ENCODE results near the gene ANXA3. TPM values are rescaled to one million over a fixed set of nuclear protein-coding genes. Genes with fewer than 3 reads are reported as not detected.

The ANXA3 gene
- total RNA-seq, 2 donors from 2014 or later = 17.9 to 24.0 TPM

DNA sequence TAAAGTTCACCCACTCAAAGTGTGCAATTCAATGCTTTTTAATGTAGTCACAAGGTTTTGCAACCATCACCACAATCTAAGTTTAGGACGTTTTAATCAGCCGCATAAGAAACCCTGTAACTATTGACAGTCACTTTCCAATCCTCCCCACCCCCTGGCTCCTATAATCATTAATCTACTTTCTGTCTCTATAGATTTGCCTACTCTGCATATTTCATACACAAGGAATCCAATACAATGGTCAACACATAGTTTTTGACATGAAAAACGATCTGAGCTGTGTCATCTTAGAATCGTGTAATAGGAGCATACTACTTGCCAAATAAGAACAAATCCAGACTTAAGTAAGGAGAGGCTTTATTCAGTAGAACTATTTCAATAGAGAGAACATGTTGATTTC is 47.6 kb downstream of the ANXA3 start:
- H3K9me3 ChIP-seq = no peaks in the 10 kb centered on the region
- H3K4me3 ChIP-seq = no peak overlapping the region
- DNase-seq (ENCODE audit: low spot score) = no peak
- H3K27ac ChIP-seq = no peak overlapping the region
- H3K27me3 ChIP-seq (replicated peaks; ENCODE audit: insufficient read depth) = no peaks in the 10 kb centered on the region
- TF ChIP-seq, protein P1, sequence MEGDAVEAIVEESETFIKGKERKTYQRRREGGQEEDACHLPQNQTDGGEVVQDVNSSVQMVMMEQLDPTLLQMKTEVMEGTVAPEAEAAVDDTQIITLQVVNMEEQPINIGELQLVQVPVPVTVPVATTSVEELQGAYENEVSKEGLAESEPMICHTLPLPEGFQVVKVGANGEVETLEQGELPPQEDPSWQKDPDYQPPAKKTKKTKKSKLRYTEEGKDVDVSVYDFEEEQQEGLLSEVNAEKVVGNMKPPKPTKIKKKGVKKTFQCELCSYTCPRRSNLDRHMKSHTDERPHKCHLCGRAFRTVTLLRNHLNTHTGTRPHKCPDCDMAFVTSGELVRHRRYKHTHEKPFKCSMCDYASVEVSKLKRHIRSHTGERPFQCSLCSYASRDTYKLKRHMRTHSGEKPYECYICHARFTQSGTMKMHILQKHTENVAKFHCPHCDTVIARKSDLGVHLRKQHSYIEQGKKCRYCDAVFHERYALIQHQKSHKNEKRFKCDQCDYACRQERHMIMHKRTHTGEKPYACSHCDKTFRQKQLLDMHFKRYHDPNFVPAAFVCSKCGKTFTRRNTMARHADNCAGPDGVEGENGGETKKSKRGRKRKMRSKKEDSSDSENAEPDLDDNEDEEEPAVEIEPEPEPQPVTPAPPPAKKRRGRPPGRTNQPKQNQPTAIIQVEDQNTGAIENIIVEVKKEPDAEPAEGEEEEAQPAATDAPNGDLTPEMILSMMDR (IDR thresholded peaks at IDR 0.05) = no peak
- H3K36me3 ChIP-seq = no peaks in the 10 kb centered on the region
- H3K4me1 ChIP-seq (ENCODE audit: control insufficient read depth in 1 of 2, low read depth in 2 of 2) = peaks cover 0 to 7% of the 10 kb centered on the region in 2 donors
- no peak for ATAC-seq (ENCODE audit: insufficient number of reproducible peaks, low FRiP score, low read depth)

DNA sequence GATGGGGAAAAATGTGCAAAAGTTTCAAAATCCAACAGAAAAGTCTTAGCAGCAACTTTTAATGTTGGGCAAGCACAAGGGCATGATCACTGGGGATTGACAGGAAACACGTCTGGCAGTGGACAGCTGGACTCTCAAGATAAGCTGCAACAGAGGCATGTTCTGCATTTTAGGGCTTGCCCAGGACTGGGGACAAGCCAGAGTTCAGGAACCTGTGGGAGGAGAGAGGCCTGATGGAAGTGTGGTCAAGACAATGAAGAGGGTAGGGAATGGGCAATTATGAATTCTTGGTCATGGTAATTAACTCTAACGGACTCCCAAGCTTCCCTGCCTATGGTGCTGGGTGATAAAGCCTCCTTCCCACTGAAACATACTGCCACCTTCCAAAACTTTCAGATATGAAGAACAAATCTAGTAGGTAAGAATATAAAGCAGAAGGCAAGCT is 48.4 kb downstream of the ANXA3 start:
- ATAC-seq (ENCODE audit: insufficient number of reproducible peaks, low FRiP score, low read depth) = no peak
- TF ChIP-seq, protein P1 (IDR thresholded peaks at IDR 0.05) = no peak
- DNase-seq (ENCODE audit: low spot score) = no peak
- Histone ChIP-seq H3K27ac (no peak overlapping the region), H3K4me1 (ENCODE audit: control insufficient read depth in 1 of 2, low read depth in 2 of 2) (peaks cover 0 to 7% of the 10 kb centered on the region in 2 donors), H3K9me3 (no peaks in the 10 kb centered on the region), H3K36me3 (no peaks in the 10 kb centered on the region), H3K27me3 (replicated peaks; ENCODE audit: insufficient read depth) (no peaks in the 10 kb centered on the region), H3K4me3 (no peak overlapping the region)

DNA sequence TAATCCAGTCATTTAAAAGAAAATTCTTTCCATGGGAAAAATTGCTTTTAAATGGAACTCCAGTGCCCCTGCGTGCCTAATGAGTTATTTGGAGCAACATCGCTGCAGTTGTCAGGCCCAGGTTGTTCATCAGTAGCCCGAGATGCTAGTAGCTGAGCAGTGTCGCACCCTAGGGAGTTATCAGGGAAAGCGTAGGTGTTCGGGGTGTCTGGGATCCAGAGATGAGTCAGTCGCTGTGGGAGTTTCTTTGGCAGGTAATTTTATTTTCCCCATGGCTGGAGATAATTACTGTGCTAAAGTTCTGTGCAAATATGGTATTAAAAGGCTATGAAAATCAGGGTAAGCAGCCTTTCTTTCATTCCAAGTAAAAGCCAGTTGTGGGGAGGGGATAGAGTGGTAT is 49.4 kb downstream of the ANXA3 start:
- ATAC-seq (ENCODE audit: insufficient number of reproducible peaks, low FRiP score, low read depth) (no peak), DNase-seq (ENCODE audit: low spot score) (no peak)
- no peaks in the 10 kb centered on the region for H3K36me3 ChIP-seq
- TF ChIP-seq, protein P1 (IDR thresholded peaks at IDR 0.05) = no peak
- H3K27me3 ChIP-seq (replicated peaks; ENCODE audit: insufficient read depth) = no peaks in the 10 kb centered on the region
- H3K27ac ChIP-seq = no peak overlapping the region
- no peaks in the 10 kb centered on the region for H3K9me3 ChIP-seq
- H3K4me1 ChIP-seq (ENCODE audit: control insufficient read depth in 1 of 2, low read depth in 2 of 2) = peaks cover 0 to 7% of the 10 kb centered on the region in 2 donors
- no peak overlapping the region for H3K4me3 ChIP-seq

DNA sequence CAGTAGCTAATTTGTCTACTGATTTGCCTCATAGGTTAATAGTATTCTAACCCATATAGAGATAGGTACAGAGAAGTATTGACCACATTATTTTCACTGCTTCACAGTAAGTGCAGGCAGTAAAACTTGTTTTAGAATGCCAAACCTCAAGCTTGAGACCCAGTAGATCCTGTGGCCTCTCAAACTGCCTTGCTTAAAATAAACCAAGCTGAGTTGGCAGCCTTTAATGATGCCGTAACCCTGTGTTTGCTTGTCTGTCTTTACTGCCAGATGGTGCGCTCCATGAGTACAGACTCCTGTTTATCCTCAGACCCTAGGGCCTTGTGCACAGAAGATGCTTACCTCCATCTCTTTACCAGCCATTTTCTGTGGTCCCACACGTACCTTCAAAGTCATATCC is 50.8 kb downstream of the ANXA3 start:
- Histone ChIP-seq H3K4me1 (ENCODE audit: control insufficient read depth in 1 of 2, low read depth in 2 of 2) (peaks cover 0 to 7% of the 10 kb centered on the region in 2 donors), H3K27me3 (replicated peaks; ENCODE audit: insufficient read depth) (no peaks in the 10 kb centered on the region), H3K9me3 (no peaks in the 10 kb centered on the region), H3K27ac (no peak overlapping the region), H3K4me3 (no peak overlapping the region), H3K36me3 (no peaks in the 10 kb centered on the region)
- TF ChIP-seq, protein P1 (IDR thresholded peaks at IDR 0.05) = no peak
- DNase-seq (ENCODE audit: low spot score) = no peak
- ATAC-seq (ENCODE audit: insufficient number of reproducible peaks, low FRiP score, low read depth) = no peak

DNA sequence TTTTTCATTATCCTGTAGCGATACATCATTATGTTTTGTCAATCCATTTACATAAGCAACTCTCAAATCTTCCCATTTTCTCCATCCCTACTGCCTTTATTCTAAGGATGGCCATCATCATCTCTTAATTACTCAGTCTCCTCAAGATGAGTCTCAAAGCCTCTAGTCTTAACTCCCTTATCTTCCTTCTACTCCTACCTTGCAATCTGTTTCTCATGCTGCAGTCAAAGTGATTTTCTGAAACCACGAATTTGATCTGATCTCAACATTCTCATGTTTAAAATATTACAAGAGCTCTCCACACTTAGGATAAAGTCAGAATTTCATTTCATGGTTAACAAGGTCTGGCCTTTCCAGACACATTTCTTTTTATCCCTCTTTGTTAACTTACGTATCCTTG is 51.8 kb downstream of the ANXA3 start:
- Histone ChIP-seq H3K27ac (no peak overlapping the region), H3K27me3 (replicated peaks; ENCODE audit: insufficient read depth) (no peaks in the 10 kb centered on the region), H3K4me3 (no peak overlapping the region), H3K4me1 (ENCODE audit: control insufficient read depth in 1 of 2, low read depth in 2 of 2) (peaks cover 0 to 7% of the 10 kb centered on the region in 2 donors), H3K36me3 (no peaks in the 10 kb centered on the region), H3K9me3 (no peaks in the 10 kb centered on the region)
- DNase-seq (ENCODE audit: low spot score) (no peak), ATAC-seq (ENCODE audit: insufficient number of reproducible peaks, low FRiP score, low read depth) (no peak)
- TF ChIP-seq, protein P1 (IDR thresholded peaks at IDR 0.05) = no peak

Measured in thoracic aorta (tissue), 2 donors.